H1 (cell line): ENCODE data around the gene YBX2. TPM values are rescaled to one million over a fixed set of nuclear protein-coding genes. Genes with fewer than 3 reads are reported as not detected.
A peak's percentile ranks its signal among the peaks of the same experiment; 100 is the strongest.

Experiments
- BACH1 ChIP-seq: IDR thresholded peaks from 2 replicates; pipeline ENCODE4 v1.6.1; 2012; ENCODE audit warnings: low read length, improper control_type of control experiment
- BCL11A ChIP-seq, 2 experiments: IDR thresholded peaks; one replicate each; pipeline ENCODE4 v1.6.1; 2011; ENCODE audit warnings: low read depth in 2 of 2, low read length in 2 of 2, mild to moderate bottlenecking in 2 of 2
- BRCA1 ChIP-seq: IDR thresholded peaks from 2 replicates; pipeline ENCODE4 v1.6.1; 2012; ENCODE audit warnings: low read depth, low read length, improper control_type of control experiment
- CBX8 ChIP-seq: fragments of 300-800, 300-1000 bp; sonication (generic); IDR thresholded peaks from 2 replicates; pipeline ENCODE4 v1.7.1; 2016; ENCODE audit warnings: low read depth, low read length, borderline replicate concordance
- CEBPB ChIP-seq: IDR thresholded peaks from 2 replicates; pipeline ENCODE4 v1.6.1; 2012; ENCODE audit warnings: low read depth, low read length
- CHD2 ChIP-seq: IDR thresholded peaks from 2 replicates; pipeline ENCODE4 v1.6.1; 2012; ENCODE audit warnings: low read length, improper control_type of control experiment
- EGR1 ChIP-seq: IDR thresholded peaks from 2 replicates; pipeline ENCODE4 v1.6.1; 2011; ENCODE audit warnings: low read depth, low read length, borderline replicate concordance
- EP300 ChIP-seq, 2 experiments: IDR thresholded peaks; 1 replicate in 1 of 2; 2 replicates in 1 of 2; pipeline ENCODE4 v1.6.1; 2011 to 2012; ENCODE audit warnings: low read depth in 2 of 2, low read length in 2 of 2, mild to moderate bottlenecking in 2 of 2, borderline replicate concordance in 1 of 2, inconsistent platforms in 1 of 2, moderate library complexity in 1 of 2
- FOSL1 ChIP-seq: IDR thresholded peaks from 2 replicates; pipeline ENCODE4 v1.6.1; 2011; ENCODE audit warnings: mild to moderate bottlenecking, low read depth, low read length, moderate library complexity; ENCODE audit not compliant: insufficient read depth
- GABPA ChIP-seq: IDR thresholded peaks from 2 replicates; pipeline ENCODE4 v1.6.1; 2011; ENCODE audit warnings: mild to moderate bottlenecking, low read length, moderate library complexity, borderline replicate concordance; ENCODE audit not compliant: insufficient read depth
- HDAC6 ChIP-seq: IDR thresholded peaks from one replicate; pipeline ENCODE4 v1.7.1; 2012; ENCODE audit warnings: low read depth, mild to moderate bottlenecking, inconsistent platforms, low read length, moderate library complexity
- JUN ChIP-seq: IDR thresholded peaks from 2 replicates; pipeline ENCODE4 v1.6.1; 2011; ENCODE audit warnings: low read depth, mild to moderate bottlenecking, improper control_type of control experiment, low read length
- MAFK ChIP-seq: IDR thresholded peaks from 2 replicates; pipeline ENCODE4 v1.6.1; 2012; ENCODE audit warnings: low read depth, mild to moderate bottlenecking, improper control_type of control experiment, low read length
- NANOG ChIP-seq: IDR thresholded peaks from 2 replicates; pipeline ENCODE4 v1.6.1; 2011; ENCODE audit warnings: low read length, low read depth, mild to moderate bottlenecking, inconsistent platforms; ENCODE audit not compliant: insufficient read depth, poor library complexity, severe bottlenecking
- RBBP5 ChIP-seq: IDR thresholded peaks from 2 replicates; pipeline ENCODE4 v1.7.1; 2012; ENCODE audit warnings: low read depth, mild to moderate bottlenecking, inconsistent platforms, low read length, moderate library complexity, borderline replicate concordance
- RFX5 ChIP-seq: IDR thresholded peaks from 2 replicates; pipeline ENCODE4 v1.6.1; 2011; ENCODE audit warnings: low read depth, low read length, improper control_type of control experiment, borderline replicate concordance
- RNF2 ChIP-seq: fragments of 200-900, 300-1000 bp; sonication (generic); IDR thresholded peaks from 2 replicates; pipeline ENCODE4 v1.7.1; 2016; ENCODE audit warnings: borderline replicate concordance, low read depth, mild to moderate bottlenecking, antibody characterized with exemption, low read length; ENCODE audit not compliant: poor library complexity, severe bottlenecking; ENCODE audit errors: missing control alignments
- SAP30 ChIP-seq: fragments of 300-600 bp; sonication (generic); IDR thresholded peaks from 2 replicates; pipeline ENCODE4 v1.7.1; 2012; ENCODE audit warnings: low read length, moderate library complexity, mild to moderate bottlenecking, inconsistent platforms; ENCODE audit not compliant: insufficient read depth, insufficient replicate concordance
- SIX5 ChIP-seq: IDR thresholded peaks from 2 replicates; pipeline ENCODE4 v1.6.1; 2011; ENCODE audit warnings: mild to moderate bottlenecking, low read depth, low read length
- SP1 ChIP-seq: IDR thresholded peaks from 2 replicates; pipeline ENCODE4 v1.6.1; 2011; ENCODE audit warnings: low read depth, low read length
- SRF ChIP-seq: IDR thresholded peaks from 2 replicates; pipeline ENCODE4 v1.6.1; 2011; ENCODE audit warnings: mild to moderate bottlenecking, low read depth, low read length, moderate library complexity
- SUZ12 ChIP-seq: fragments of 200-600 bp; sonication (generic); IDR thresholded peaks from 2 replicates; pipeline ENCODE4 v1.6.1; 2012; ENCODE audit warnings: mild to moderate bottlenecking, inconsistent platforms, low read length, moderate library complexity, mixed read lengths
- TAF7 ChIP-seq: optimal IDR thresholded peaks from 2 replicates; pipeline ENCODE3; 2011; ENCODE audit warnings: low read depth, mild to moderate bottlenecking, inconsistent platforms, low read length, moderate library complexity, borderline replicate concordance
- YY1 ChIP-seq: IDR thresholded peaks from 2 replicates; pipeline ENCODE4 v1.6.1; 2011; ENCODE audit warnings: low read depth, mild to moderate bottlenecking, low read length
- polyA plus RNA-seq, 7 experiments: library from polyadenylated mRNA; depleted of rRNA in 3 of 7; stranded (reverse) in 5 of 7; unstranded in 2 of 7; fragments of >200 nt in 5 of 7; fragments of 200-250 nt in 2 of 7; gene quantifications; 1 replicate in 5 of 7; 2 replicates in 1 of 7; 4 replicates in 1 of 7; pipeline versions ENCODE4 v1.2.1 to v1.2.3, GENCODE V29; 2011 to 2013; ENCODE audit warnings: missing spikeins in 2 of 7, mixed read lengths in 2 of 7
- total RNA-seq: library from RNA; stranded (reverse); fragmentation: NEBNext Ultra II Directional; extraction: Animal tissue kit (Norgen Biotek cat#: 25700); gene quantifications from 2 replicates; pipeline ENCODE4 v1.2.1, GENCODE V29; 2021
- TF ChIP-seq, protein P1 (sequence below): IDR thresholded peaks from 2 replicates; pipeline ENCODE4 v1.6.1; 2011; ENCODE audit warnings: low read length, improper control_type of control experiment

The YBX2 gene
- total and polyA plus RNA-seq, 2 of the 8 experiments (the other 6 are each of a cell fraction or from before 2014, with no cell fraction given) = 19.2 to 30.5 TPM

DNA sequence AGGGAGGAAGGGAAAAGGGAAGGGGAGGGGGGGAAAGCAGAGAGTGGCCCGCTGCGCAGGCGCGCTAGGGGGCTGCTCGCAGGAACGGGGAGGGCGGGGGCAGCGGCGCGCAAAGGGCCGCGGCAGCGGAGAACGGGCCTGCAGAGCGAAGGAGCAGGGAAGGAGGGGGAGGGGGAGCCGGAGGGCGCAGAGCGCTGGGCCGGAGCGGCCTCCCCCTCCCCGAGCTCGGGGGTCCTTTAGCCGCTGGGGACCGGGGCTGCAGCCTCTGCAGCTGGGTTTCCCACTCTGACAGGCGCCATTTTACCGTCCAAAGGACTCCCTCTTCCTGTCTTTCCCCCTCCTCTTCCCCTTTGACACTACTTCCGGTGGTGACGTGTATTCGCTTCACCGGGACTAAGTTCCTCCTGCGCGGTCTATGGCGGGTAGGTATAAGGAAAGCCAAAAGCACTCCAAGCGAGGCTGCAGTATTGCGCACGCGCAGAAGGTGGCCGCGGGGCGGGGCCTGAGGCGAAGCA lies 42.7 kb downstream of the YBX2 start, which contains the start of gene CTDNEP1 (continued):
- TF ChIP-seq TAF7 (peak; percentile 45), CBX8 (no peak), RFX5 (no peak), CEBPB (no peak), MAFK (no peak), BRCA1 (no peak), HDAC6 (no peak), BACH1 (no peak), YY1 (peak; percentile 96), RBBP5 (no peak), JUN (no peak), SUZ12 (no peak), CHD2 (no peak; the same call in 1 of the 2 replicates), SAP30 (no peak), RNF2 (no peak), BCL11A (IDR thresholded peaks at IDR 0.05; ENCODE audit: low read depth in 2 of 2, low read length in 2 of 2) (no peak), EGR1 (no peak), GABPA (peak; percentile 85), SIX5 (no peak), EP300 (IDR thresholded peaks at IDR 0.05; ENCODE audit: borderline replicate concordance in 1 of 2, low read depth in 2 of 2, low read length in 2 of 2) (no peak), NANOG (no peak), SP1 (peak; percentile 23; the same call in 1 of the 2 replicates), FOSL1 (no peak), SRF (no peak)
- TF ChIP-seq, protein P1, sequence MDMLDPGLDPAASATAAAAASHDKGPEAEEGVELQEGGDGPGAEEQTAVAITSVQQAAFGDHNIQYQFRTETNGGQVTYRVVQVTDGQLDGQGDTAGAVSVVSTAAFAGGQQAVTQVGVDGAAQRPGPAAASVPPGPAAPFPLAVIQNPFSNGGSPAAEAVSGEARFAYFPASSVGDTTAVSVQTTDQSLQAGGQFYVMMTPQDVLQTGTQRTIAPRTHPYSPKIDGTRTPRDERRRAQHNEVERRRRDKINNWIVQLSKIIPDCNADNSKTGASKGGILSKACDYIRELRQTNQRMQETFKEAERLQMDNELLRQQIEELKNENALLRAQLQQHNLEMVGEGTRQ = no peak
